Right atrium auricular region (tissue), 2 donors: ENCODE results near the gene CCT6A. TPM values are rescaled to one million over a fixed set of nuclear protein-coding genes. Genes with fewer than 3 reads are reported as not detected.
"Not testable (repeated sequence)": the region's sequence is repeated elsewhere in the genome, so short reads cannot be mapped to it uniquely, and the experiment has no call there.

Experiments used
- DNase-seq: peaks from one replicate; pipeline ENCODE4 v3.0.0-alpha.2; 2019; ENCODE audit warnings: low spot score
- H3K27ac ChIP-seq, 2 donors: fragments of 200-600 bp; sonication (generic); 1 replicate in 1 of 2; 2 replicates in 1 of 2; pipeline ENCODE4 v1.5.1; 2016 to 2019
- H3K27me3 ChIP-seq, 2 donors: fragments of 200-600 bp; sonication (generic); one replicate each; pipeline versions ENCODE4 v1.5.1 to v1.6.0; 2017 to 2019
- H3K36me3 ChIP-seq: fragments of 200-600 bp; sonication (generic); one replicate; pipeline ENCODE4 v1.5.1; 2016
- H3K4me1 ChIP-seq, 2 donors: fragments of 200-600 bp; sonication (generic); one replicate each; pipeline versions ENCODE4 v1.5.1 to v1.6.0; 2017 to 2019
- H3K4me3 ChIP-seq, 2 donors: fragments of 200-600 bp; sonication (generic); 1 replicate in 1 of 2; 2 replicates in 1 of 2; pipeline ENCODE4 v1.5.1; 2017 to 2019; ENCODE audit warnings: mild to moderate bottlenecking in 1 of 2, moderate library complexity in 1 of 2
- H3K9me3 ChIP-seq, 2 donors: fragments of 200-600 bp; sonication (generic); one replicate each; pipeline ENCODE4 v1.5.1; 2019
- total RNA-seq, 2 donors: library from RNA; depleted of rRNA; stranded (reverse); fragments of >200 nt; gene quantifications; one replicate each; pipeline ENCODE4 v1.1.0, GENCODE V29; 2016
- TF ChIP-seq, protein P1 (sequence below), 2 donors: fragments of 200-600 bp; sonication (generic); IDR thresholded peaks; one replicate each; pipeline ENCODE4 v1.5.1; 2019; ENCODE audit warnings: antibody characterized with exemption in 2 of 2

Gene CCT6A
- total RNA-seq, 2 donors from 2014 or later, result 39.3 to 68.1 TPM

DNA sequence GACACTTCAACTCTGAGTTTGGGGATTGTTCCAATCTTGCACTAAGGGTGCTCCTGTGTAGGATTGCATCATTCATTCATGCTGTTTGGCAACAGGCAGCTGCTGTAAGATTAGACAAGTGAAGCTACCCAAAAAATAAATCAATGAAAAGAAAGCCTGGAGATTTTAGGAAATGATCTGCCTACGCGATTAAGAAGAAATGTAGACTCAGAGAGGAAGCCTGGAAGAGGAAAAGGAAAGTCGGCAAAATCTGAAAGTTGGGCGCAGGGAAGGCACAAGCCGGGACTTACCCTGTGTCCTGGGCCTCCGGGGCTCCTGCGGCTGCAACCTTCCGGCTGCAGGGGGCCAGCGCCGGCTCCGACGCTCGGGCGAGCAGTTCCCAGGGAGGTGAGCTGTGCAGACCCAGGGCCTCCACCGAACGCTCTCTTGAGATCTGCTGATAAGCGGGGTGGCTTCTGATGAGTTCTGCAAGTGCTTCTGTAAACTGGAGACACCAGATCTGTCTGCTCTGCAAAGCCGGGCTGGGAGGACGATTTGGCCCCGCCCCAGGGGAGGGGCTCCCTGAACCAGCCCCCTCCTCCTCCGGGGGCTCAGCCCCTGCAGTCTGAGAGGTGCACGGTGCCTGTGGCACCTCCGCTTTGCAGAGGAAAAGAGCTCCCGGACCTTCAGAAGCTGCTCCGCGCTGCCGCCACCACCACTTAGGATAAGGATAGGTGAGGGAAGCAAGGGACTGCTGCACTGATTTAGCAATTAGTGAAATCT is 17.7 kb upstream of the CCT6A start:
- Histone ChIP-seq H3K4me3 (peak overlapping the region; percentile 45 to 62), H3K27me3 (no peaks in the 10 kb centered on the region), H3K36me3 (no peaks in the 10 kb centered on the region), H3K27ac (peak overlapping the region in 1 of 2 donors; percentile 28), H3K9me3 (no peaks in the 10 kb centered on the region), H3K4me1 (peaks cover 0 to 4% of the 10 kb centered on the region in 2 donors)
- TF ChIP-seq, protein P1, sequence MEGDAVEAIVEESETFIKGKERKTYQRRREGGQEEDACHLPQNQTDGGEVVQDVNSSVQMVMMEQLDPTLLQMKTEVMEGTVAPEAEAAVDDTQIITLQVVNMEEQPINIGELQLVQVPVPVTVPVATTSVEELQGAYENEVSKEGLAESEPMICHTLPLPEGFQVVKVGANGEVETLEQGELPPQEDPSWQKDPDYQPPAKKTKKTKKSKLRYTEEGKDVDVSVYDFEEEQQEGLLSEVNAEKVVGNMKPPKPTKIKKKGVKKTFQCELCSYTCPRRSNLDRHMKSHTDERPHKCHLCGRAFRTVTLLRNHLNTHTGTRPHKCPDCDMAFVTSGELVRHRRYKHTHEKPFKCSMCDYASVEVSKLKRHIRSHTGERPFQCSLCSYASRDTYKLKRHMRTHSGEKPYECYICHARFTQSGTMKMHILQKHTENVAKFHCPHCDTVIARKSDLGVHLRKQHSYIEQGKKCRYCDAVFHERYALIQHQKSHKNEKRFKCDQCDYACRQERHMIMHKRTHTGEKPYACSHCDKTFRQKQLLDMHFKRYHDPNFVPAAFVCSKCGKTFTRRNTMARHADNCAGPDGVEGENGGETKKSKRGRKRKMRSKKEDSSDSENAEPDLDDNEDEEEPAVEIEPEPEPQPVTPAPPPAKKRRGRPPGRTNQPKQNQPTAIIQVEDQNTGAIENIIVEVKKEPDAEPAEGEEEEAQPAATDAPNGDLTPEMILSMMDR (IDR thresholded peaks at IDR 0.05), result peak in 1 of 2 donors; percentile 43
- no peak for DNase-seq

DNA sequence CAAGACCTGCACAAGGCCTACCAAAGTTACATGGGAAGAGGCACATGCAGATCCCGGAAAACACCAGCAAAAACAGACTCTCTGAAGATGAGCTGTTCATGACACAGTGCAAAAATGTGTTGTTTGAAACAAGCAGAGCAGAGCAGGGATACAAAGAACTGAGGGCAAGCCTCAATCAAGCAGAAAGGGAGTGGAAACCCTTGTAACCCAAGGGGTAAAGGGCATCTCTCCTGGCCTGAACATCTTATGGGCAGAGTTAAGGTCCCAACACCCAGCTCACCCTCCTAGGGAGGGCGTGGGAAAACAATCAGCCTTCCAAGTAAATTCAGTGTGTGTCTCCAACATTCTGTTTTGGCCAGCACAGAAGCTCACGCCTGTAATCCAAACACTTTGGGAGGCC is 10.8 kb upstream of the CCT6A start:
- Histone ChIP-seq H3K4me3 (no peak overlapping the region), H3K36me3 (no peaks in the 10 kb centered on the region), H3K27me3 (no peaks in the 10 kb centered on the region), H3K4me1 (no peaks in the 10 kb centered on the region), H3K27ac (no peak overlapping the region), H3K9me3 (no peaks in the 10 kb centered on the region)
- TF ChIP-seq, protein P1 (IDR thresholded peaks at IDR 0.05), result no peak
- no peak for DNase-seq

DNA sequence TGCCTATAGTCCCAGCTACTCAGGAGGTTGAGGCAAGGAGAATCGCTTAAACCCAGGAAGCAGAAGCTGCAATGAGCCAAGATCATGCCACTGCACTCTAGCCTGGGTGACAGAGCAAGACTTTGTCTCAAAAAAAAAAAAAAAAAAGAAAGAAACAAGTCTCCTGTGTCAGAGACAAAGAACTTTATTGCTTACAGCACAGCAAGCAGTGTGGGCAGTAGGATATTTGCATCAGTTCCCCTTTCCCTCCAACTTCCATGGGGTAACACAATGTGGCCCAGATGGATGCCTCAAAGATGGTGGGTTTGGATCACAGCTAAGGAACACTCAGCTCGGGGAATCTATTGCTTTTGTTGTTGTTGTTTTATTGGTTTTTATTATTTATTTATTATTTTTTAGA is 5.8 kb upstream of the CCT6A start:
- H3K27me3 ChIP-seq, H3K36me3 ChIP-seq, H3K4me3 ChIP-seq, H3K9me3 ChIP-seq, H3K27ac ChIP-seq, DNase-seq: not testable (repeated sequence)
- H3K4me1 ChIP-seq, result peaks cover 0 to 27% of the 10 kb centered on the region in 2 donors

DNA sequence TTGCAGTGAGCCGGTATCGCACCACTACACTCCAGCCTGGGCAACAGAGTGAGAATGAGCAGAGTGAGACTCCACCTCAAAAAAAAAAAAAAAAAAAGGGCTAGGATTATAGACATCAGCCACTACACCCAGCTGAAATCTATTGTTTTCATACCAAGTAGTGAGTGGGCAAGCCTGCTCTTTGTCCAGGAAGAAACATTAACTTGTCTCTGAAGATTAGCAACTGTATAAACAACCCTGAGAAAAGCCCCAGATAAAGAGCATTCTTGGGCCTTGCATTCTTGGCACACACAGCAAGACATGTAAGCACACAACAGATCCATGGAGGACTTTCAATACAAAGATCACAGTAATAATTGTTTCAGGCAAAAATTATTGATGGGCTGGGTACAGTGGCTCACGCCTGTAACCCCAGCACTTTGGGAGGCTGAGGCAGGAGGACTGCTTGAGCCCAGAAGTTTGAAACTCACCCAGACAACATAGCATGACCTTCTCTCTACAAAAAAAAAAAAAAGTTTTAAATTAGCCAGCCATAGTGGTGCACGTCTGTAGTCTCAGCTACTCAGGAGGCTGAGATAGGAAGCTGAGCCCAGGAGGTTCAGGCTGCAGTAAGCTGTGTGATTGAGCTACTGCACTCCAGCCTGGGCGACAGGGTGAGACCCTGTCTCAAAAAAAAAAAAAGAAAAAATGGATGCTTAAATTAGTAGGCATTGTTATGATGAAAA is 4.7 kb upstream of the CCT6A start:
- TF ChIP-seq, protein P1 (IDR thresholded peaks at IDR 0.05), result no peak
- Histone ChIP-seq H3K27me3 (no peaks in the 10 kb centered on the region), H3K36me3 (no peaks in the 10 kb centered on the region), H3K4me3 (no peak overlapping the region), H3K9me3 (no peaks in the 10 kb centered on the region), H3K4me1 (peaks cover 0 to 29% of the 10 kb centered on the region in 2 donors), H3K27ac (peak overlapping the region in 1 of 2 donors; percentile 16)
- no peak for DNase-seq

DNA sequence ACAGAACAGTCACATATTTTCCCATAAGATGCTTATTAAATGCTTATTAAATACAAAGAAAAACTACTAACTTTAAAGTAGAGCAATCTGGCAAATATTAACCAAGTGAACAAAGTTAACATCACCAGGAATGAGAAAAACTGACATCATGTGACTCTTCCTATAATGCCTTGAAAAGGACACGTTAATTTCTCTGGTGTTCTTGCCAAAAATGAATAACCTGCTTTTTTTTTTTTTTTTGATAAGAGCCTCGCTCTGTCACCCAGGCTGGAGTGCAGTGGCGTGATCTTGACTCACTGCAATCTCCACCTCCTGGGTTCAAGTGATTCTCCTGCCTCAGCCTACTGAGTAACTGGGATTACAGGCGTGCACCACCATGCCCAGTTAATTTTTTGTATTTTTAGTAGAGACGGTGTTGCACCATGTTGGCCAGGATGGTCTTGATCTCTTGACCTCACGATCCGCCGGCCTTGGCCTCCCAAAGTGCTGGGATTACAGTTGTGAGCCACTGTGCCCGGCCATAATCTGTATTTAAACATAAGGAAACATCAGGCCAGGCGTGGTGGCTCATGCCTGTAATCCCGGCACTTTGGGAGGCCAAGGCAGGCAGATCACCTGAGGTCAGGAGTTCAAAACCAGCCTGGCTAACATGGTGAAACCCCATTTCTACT is 4.0 kb upstream of the CCT6A start:
- H3K4me1 ChIP-seq, result peaks cover 0 to 35% of the 10 kb centered on the region in 2 donors

DNA sequence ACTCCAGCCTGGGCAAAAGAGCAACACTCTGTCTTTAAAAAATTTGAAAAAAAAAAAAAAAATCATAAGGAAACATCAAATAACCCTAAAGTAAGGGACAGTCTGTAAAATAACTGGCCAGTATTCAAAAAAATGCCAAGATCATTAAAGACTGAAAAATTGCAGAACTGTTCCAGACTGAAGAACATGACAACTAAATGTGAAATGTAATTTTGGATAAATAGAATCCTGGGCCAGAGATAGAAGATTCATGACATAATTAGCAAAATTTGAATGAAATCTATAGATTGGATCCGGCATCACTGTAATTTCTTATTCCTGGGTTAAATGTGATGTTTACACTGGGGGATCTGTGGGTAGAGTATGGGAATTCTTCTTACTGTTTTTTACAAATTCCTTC is 3.3 kb upstream of the CCT6A start:
- TF ChIP-seq, protein P1 (IDR thresholded peaks at IDR 0.05), result no peak
- H3K4me3 ChIP-seq, result no peak overlapping the region
- H3K4me1 ChIP-seq, result peaks cover 0 to 42% of the 10 kb centered on the region in 2 donors
- H3K36me3 ChIP-seq, result peaks cover under 1% of the 10 kb centered on the region
- no peak overlapping the region for H3K27ac ChIP-seq
- no peaks in the 10 kb centered on the region for H3K27me3 ChIP-seq
- DNase-seq, result no peak
- H3K9me3 ChIP-seq, result no peaks in the 10 kb centered on the region

More for the DNA sequence above, 4.0 kb upstream of the CCT6A start:
- H3K27ac ChIP-seq, H3K4me3 ChIP-seq, H3K27me3 ChIP-seq, H3K9me3 ChIP-seq, H3K36me3 ChIP-seq, DNase-seq: not testable (repeated sequence)

DNA sequence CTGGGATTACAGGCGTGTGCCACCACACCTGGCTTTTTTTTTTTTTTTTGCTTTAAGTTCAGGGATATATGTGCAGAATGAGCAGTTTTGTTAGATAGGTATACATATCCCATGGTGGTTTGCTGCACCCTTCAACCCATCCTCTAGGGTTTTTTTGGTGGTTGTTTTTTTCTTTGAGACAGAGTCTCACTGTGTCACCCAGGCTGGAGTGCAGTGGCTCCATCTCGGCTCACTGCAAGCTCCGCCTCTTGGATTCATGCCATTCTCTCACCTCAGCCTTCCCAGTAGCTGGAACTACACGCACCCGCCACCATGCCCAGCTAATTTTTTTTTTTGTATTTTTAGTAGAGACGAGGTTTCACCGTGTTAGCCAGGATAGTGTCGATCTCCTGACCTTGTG is 2.8 kb upstream of the CCT6A start:
- not testable (repeated sequence) for DNase-seq, H3K9me3 ChIP-seq, H3K27me3 ChIP-seq, H3K36me3 ChIP-seq, H3K4me3 ChIP-seq
- peak overlapping the region in 1 of 2 donors; percentile 21 for H3K27ac ChIP-seq
- H3K4me1 ChIP-seq, result peaks cover 0 to 44% of the 10 kb centered on the region in 2 donors
